WERI-Rb-1 (cell line): Measurements from ENCODE around the gene MMRN2.

Experiments used
- DNase-seq: peaks from one replicate; pipeline ENCODE4 v3.0.0-alpha.2; 2020
- H3K27ac ChIP-seq: fragments of 250-450 bp; sonication (Bioruptor Pico); 2 replicates; pipeline ENCODE4 v1.5.1; 2020; ENCODE audit warnings: mild to moderate bottlenecking, moderate library complexity
- H3K27me3 ChIP-seq: fragments of 250-450 bp; sonication (Bioruptor Pico); 2 replicates; pipeline ENCODE4 v1.5.1; 2021; ENCODE audit warnings: mild to moderate bottlenecking, low read depth, moderate library complexity; ENCODE audit not compliant: insufficient read depth, severe bottlenecking
- H3K36me3 ChIP-seq: fragments of 250-450 bp; sonication (Bioruptor Pico); 2 replicates; pipeline ENCODE4 v1.5.1; 2020; ENCODE audit warnings: mild to moderate bottlenecking, moderate library complexity
- H3K4me3 ChIP-seq: 2 replicates; pipeline ENCODE4 v1.5.1; 2011; ENCODE audit warnings: low read depth, mild to moderate bottlenecking, control low read depth, low read length
- H3K9me3 ChIP-seq: fragments of 250-450 bp; sonication (Bioruptor Pico); 2 replicates; pipeline ENCODE4 v1.5.1; 2021; ENCODE audit warnings: mild to moderate bottlenecking, moderate library complexity; ENCODE audit not compliant: severe bottlenecking
- TF ChIP-seq, protein P1 (sequence below): IDR thresholded peaks from 2 replicates; pipeline ENCODE4 v1.5.1; 2011; ENCODE audit warnings: low read depth, mild to moderate bottlenecking, control low read depth, inconsistent platforms, low read length

The MMRN2 gene

GRCh38 chr10:86958901-86959736, 1.7 kb upstream of the MMRN2 start:
- DNase-seq: peak; percentile 51
- Histone ChIP-seq H3K27me3 (no peaks in the 10 kb centered on the region), H3K4me3 (no peak overlapping the region), H3K27ac (peak overlapping the region; percentile 57), H3K36me3 (no peaks in the 10 kb centered on the region), H3K9me3 (no peaks in the 10 kb centered on the region)
- TF ChIP-seq, protein P1, sequence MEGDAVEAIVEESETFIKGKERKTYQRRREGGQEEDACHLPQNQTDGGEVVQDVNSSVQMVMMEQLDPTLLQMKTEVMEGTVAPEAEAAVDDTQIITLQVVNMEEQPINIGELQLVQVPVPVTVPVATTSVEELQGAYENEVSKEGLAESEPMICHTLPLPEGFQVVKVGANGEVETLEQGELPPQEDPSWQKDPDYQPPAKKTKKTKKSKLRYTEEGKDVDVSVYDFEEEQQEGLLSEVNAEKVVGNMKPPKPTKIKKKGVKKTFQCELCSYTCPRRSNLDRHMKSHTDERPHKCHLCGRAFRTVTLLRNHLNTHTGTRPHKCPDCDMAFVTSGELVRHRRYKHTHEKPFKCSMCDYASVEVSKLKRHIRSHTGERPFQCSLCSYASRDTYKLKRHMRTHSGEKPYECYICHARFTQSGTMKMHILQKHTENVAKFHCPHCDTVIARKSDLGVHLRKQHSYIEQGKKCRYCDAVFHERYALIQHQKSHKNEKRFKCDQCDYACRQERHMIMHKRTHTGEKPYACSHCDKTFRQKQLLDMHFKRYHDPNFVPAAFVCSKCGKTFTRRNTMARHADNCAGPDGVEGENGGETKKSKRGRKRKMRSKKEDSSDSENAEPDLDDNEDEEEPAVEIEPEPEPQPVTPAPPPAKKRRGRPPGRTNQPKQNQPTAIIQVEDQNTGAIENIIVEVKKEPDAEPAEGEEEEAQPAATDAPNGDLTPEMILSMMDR: no peak

- TF ChIP-seq, protein P1: no peak
- H3K27me3 ChIP-seq: no peaks in the 10 kb centered on the region
- peak; percentile 66 for DNase-seq
- peaks cover 2% of the 10 kb centered on the region for H3K9me3 ChIP-seq
- H3K36me3 ChIP-seq: no peaks in the 10 kb centered on the region
- H3K4me3 ChIP-seq: no peak within 1 kb of the TSS
- peak within 1 kb of the TSS; percentile 57 for H3K27ac ChIP-seq
Measured at GRCh38 chr10:86958116-86958900, 893 bp upstream of the MMRN2 start, which contains the start of gene SNCG. SNCG (plus strand) TSS chr10:86958599; CDS start chr10:86958698, 99 bp downstream.

DNA sequence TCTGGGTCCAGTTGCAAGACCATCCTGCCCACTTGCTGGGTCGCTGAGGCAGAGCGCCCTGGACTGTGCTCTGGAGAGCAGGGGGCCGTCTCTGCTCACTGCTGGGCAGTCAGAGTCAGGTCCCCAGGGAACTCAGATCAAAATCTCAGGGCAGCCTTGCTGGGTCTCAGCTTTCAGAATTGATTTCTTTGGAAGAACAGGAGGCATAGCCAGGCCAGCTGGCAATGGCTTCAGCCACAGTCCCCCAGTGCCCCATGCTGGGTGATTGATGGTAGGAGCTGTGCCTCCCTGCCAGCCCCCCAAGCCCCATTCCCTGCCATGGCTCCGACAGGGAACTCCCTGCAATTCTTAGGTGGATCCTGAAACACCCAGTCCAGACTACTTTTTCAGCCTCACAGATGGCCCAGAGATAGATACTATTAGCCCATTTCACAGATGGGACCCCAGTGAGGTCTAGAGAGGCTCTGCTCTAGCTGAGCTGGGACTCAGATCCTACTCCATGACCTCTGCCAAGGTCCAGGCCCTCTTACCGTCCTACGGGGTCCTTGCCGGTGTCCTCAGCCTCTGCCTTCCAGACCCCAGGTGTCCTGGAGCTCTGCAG, 467 bp downstream of the MMRN2 start:
- Histone ChIP-seq H3K9me3 (peaks cover 14% of the 10 kb centered on the region), H3K27ac (no peak overlapping the region), H3K36me3 (no peaks in the 10 kb centered on the region), H3K4me3 (no peak overlapping the region), H3K27me3 (no peaks in the 10 kb centered on the region)
- DNase-seq: no peak
- TF ChIP-seq, protein P1: no peak

GRCh38 chr10:86956195-86956847, 1.1 kb downstream of the MMRN2 start:
- TF ChIP-seq, protein P1: no peak
- Histone ChIP-seq H3K27me3 (no peaks in the 10 kb centered on the region), H3K36me3 (no peaks in the 10 kb centered on the region), H3K4me3 (no peak overlapping the region), H3K9me3 (peaks cover 20% of the 10 kb centered on the region), H3K27ac (no peak overlapping the region)
- DNase-seq: no peak

DNA sequence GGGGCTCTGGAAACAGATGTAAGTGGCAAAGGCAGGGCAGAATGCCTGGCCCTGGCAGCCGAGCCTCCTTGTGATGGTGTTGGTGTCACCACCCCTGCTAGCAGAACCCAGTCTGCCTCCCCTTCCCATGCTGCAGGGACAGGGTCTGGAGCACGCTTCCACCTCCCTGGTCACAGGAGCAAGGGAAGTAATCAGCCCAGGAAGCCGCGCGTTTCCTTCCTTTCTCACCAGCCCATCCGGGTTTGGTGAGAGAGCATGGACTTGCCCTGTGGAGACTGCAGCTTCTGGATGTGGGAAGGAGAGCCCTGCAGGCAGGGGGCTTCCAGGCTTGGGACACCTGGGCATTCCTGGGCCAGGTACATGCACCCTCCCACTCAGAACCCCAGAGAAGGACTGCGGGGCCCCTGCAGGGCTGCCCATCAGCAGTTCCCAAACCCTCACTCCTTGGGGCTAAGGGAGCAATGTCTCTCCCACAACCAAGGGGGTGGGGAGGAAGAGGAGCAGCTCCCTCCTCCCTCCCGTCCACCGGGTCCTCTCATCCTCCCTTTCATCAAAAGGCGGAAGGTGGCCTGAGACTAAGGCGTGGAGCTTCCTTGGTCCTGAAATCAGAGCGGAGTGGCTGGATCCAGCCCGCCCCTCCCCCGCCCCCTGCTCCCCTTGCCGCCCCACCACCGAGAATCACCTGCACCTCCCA, 1.8 kb downstream of the MMRN2 start:
- H3K4me3 ChIP-seq: no peak overlapping the region
- H3K9me3 ChIP-seq: peaks cover 21% of the 10 kb centered on the region
- TF ChIP-seq, protein P1: no peak
- H3K27ac ChIP-seq: no peak overlapping the region; the same call in none of the 2 replicates
- H3K27me3 ChIP-seq: no peaks in the 10 kb centered on the region
- no peaks in the 10 kb centered on the region for H3K36me3 ChIP-seq
- DNase-seq: no peak
